ENCODE measurements around the gene KIR2DL3.
"Not testable (repeated sequence)": the region's sequence is repeated elsewhere in the genome, so short reads cannot be mapped to it uniquely, and the experiment has no call there.

The KIR2DL3 gene

DNA sequence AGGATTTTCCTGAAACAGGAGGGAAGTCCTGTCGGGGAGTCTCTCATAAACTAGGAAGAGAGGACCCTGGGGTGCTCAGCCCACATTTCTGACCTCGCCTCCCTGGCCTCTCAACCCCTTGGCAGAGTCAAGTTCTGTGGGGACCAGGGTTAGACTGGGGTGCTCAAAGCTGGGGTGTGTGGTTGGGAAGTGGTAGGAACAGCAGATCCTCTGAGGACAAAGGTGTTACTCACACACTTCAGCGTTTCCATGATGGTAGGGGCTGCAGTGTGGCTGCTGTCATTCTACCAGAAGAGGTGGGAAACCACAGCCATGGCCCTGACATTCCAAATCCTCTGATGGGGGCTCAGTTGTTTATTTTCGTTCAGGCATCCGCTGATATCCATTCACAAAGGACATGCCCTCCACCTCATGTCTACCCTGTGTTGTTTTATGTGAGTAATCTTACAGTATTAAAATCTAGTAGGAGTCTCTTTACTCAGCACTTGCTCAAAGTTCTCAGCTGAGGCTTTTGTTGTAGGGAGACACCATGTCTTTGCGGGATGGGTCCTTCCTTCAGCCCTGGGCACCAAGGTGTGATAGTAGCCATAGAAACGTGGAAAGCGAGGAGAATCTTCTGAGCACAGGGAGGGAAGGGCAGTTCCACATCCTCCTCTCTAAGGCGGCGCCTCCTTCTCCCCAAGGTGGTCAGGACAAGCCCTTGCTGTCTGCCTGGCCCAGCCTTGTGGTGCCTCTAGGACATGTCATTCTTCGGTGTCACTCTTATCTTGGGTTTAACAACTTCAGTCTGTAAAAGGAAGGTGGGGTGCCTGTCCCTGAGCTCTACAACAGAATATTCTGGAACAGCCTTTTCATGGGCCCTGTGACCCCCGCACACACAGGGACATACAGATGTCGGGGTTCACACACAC lies 1.5 kb downstream of the KIR2DL3 start:
- no peaks in the 10 kb centered on the region for H3K27me3 ChIP-seq
- H4K20me1 ChIP-seq, result no peaks in the 10 kb centered on the region
- H3K9ac ChIP-seq, result no peak overlapping the region
- no peak overlapping the region for H3K27ac ChIP-seq
- peaks cover 7% of the 10 kb centered on the region; the same call in 1 of the 2 replicates for H3K9me3 ChIP-seq
- TF ChIP-seq Cebpa-rat (IDR thresholded peaks at IDR 0.05), result no peak
- H3K4me3 ChIP-seq, result no peak overlapping the region
- H3K4me1 ChIP-seq, result no peaks in the 10 kb centered on the region
- H3K4me2 ChIP-seq, result no peak overlapping the region
- no peaks in the 10 kb centered on the region for H3K36me3 ChIP-seq

DNA sequence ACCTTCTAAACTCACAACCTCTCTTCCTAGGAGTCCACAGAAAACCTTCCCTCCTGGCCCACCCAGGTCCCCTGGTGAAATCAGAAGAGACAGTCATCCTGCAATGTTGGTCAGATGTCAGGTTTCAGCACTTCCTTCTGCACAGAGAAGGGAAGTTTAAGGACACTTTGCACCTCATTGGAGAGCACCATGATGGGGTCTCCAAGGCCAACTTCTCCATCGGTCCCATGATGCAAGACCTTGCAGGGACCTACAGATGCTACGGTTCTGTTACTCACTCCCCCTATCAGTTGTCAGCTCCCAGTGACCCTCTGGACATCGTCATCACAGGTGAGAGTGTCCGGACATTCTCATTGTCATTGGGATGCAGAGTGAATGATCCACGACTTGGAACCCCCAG lies 3.6 kb downstream of the KIR2DL3 start:
- H4K20me1 ChIP-seq, H3K36me3 ChIP-seq, H3K9ac ChIP-seq, H3K27ac ChIP-seq, H3K4me2 ChIP-seq, H3K4me3 ChIP-seq, H3K4me1 ChIP-seq, H3K27me3 ChIP-seq, H3K9me3 ChIP-seq: not testable (repeated sequence)

DNA sequence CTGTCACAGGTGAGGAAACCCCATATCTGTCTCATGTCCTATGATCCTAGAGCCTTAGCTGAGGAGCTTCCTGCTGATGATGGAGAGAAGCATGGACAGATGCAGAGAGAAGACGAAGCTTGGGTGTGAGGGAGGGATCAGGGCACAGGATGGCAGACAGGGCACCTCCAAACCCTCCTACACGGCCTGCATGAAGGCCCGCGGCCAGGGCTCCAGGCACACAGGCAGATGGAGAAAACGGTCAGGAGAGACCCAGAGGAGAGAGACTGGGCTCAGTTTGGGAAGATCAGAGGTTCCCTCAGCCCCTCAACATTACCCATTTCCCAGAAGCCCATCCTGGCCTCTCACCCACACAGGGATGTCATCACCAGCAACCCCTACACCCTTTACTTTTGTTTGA lies 5.8 kb downstream of the KIR2DL3 start:
- H4K20me1 ChIP-seq, H3K4me1 ChIP-seq, H3K4me2 ChIP-seq, H3K9me3 ChIP-seq, H3K27me3 ChIP-seq, H3K4me3 ChIP-seq, H3K36me3 ChIP-seq, H3K9ac ChIP-seq, H3K27ac ChIP-seq: not testable (repeated sequence)

DNA sequence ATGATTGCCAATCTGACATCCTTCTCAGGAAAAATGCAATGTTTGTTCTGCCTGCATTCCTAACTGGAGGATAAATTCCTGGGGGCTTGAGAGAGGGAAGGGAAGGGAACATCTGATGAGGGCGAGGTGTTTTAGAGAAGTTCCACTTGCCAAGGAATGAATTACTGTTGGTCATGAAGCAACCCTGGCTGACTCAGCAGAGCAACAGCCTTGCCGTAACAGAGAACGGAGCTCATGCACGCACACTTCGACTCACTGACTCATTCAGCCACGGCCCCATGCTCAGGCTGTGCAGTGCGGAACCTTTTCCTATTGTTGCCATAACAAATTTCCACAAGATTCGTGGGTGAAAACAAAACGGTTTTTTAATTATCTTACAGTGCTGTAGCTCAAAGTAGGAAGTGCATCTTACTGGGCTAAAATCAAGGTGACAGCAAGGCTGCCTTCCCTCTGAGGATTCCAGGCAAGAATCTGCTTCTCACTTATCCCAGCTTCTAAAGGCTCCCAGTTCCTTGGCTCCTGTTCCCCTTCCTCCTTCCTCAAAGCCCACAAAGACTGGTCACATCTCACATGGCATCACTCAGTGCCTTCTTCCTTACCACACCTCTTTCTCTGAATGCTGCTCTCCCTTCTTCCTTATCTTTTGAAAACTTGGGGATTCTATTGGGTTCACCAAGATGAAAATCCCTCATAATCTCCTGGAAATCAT lies 9.5 kb downstream of the KIR2DL3 start:
- not testable (repeated sequence) for H4K20me1 ChIP-seq, H3K27ac ChIP-seq

DNA sequence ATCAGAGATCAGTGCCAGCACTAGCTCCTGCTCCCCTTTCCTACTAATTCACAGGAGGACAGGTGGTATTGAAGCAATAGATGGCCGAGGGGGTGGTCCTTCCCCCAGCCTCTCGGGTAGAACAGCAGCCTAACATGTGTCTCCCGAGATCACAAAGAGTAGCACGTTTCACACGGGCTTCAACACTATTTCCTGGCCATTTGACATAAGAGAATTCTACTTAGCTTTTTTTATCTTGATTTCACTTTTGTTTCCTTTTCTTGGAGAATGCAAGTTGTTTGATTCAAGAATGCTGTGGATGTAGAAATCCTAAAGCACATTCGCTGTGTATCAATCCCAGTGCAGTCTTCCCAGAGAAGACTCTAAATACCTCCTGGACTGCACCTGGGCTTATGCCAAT lies 12.0 kb downstream of the KIR2DL3 start:
- H3K4me2 ChIP-seq, H3K4me1 ChIP-seq, H3K27ac ChIP-seq, H3K36me3 ChIP-seq, H4K20me1 ChIP-seq, H3K27me3 ChIP-seq, H3K9me3 ChIP-seq, H3K9ac ChIP-seq, H3K4me3 ChIP-seq: not testable (repeated sequence)

More for the DNA sequence above, 9.5 kb downstream of the KIR2DL3 start:
- H3K36me3 ChIP-seq, H3K9me3 ChIP-seq, H3K4me3 ChIP-seq, H3K4me2 ChIP-seq, H3K4me1 ChIP-seq, H3K27me3 ChIP-seq, H3K9ac ChIP-seq: not testable (repeated sequence)

DNA sequence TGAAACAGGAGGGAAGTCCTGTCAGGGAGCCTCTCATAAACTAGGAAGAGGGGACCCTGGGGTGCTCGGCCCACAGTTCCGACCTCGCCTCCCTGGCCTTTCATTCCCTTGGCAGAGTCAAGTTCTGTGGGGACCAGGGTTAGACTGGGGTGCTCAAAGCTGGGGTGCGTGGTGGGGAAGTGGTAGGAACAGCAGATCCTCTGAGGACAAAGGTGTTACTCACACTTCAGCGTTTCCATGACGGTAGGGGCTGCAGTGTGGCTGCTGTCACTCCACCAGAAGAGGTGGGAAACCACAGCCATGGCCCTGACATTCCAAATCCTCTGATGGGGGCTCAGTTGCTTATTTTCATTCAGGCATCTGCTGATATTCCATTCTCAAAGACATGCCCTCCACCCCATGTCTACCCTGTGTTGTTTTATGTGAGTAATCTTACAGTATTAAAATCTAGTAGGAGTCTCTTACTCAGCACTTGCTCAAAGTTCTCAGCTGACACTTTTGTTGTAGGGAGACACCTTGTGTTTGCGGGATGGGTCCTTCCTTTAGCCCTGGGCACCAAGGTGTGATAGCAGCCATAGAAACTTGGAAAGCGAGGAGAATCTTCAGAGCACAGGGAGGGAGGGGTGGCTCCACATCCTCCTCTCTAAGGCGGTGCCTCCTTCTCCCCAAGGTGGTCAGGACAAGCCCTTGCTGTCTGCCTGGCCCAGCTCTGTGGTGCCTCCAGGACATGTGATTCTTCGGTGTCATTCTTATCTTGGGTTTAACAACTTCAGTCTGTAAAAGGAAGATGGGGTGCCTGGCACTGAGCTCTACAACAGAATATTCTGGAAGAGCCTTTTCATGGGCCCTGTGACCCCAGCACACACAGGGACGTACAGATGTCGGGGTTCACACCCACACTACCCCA lies 18.1 kb downstream of the KIR2DL3 start:
- not testable (repeated sequence) for H3K36me3 ChIP-seq, H3K4me1 ChIP-seq, H3K9ac ChIP-seq, H3K4me2 ChIP-seq, H3K9me3 ChIP-seq, H4K20me1 ChIP-seq, H3K4me3 ChIP-seq, H3K27me3 ChIP-seq, H3K27ac ChIP-seq

DNA sequence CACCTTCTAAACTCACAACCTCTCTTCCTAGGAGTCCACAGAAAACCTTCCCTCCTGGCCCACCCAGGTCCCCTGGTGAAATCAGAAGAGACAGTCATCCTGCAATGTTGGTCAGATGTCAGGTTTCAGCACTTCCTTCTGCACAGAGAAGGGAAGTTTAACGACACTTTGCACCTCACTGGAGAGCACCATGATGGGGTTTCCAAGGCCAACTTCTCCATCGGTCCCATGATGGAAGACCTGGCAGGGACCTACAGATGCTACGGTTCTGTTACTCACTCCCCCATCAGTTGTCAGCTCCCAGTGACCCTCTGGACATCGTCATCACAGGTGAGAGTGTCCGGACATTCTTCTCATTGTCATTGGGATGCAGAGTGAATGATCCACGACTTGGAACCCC lies 20.3 kb downstream of the KIR2DL3 start:
- H3K36me3 ChIP-seq, result not testable (repeated sequence)

DNA sequence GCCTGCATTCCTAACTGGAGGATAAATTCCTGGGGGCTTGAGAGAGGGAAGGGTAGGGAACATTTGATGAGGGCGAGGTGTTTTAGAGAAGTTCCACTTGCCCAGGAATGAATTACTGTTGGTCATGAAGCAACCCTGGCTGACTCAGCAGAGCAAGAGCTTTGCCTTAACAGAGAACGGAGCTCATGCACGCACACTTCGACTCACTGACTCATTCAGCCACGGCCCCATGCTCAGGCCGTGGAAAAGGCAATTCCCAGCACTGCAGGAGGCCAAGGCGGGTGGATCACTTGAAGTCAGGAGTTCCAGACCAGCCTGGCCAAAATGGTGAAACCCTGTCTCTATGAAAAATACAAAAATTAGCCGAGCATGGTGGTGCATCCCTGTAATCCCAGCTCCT lies 25.9 kb downstream of the KIR2DL3 start:
- not testable (repeated sequence) for H3K4me3 ChIP-seq, H3K4me1 ChIP-seq, H3K4me2 ChIP-seq, H3K36me3 ChIP-seq, H3K27me3 ChIP-seq, H3K9ac ChIP-seq, H4K20me1 ChIP-seq, H3K27ac ChIP-seq
- peaks cover 14% of the 10 kb centered on the region for H3K9me3 ChIP-seq

More for the DNA sequence above, 20.3 kb downstream of the KIR2DL3 start:
- not testable (repeated sequence) for H3K9ac ChIP-seq, H4K20me1 ChIP-seq, H3K4me2 ChIP-seq, H3K27ac ChIP-seq, H3K9me3 ChIP-seq, H3K27me3 ChIP-seq, H3K4me3 ChIP-seq, H3K4me1 ChIP-seq

DNA sequence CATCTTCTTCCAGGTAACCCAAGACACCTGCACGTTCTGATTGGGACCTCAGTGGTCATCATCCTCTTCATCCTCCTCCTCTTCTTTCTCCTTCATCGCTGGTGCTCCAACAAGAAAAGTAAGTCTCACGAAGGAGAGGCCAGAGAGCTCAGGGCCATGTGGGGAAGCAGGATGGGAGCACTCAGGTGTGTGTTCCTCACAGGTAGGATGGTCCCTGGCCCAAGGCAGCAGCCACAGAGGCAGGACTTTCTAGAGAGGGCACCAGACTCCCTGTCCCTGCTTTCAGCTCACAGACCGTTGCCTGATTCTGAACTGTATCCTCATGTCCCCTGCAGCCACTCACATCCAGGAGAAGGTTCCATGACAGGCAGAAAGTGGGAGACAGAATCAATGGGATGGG lies 28.2 kb downstream of the KIR2DL3 start:
- H3K9me3 ChIP-seq, result peaks cover 14% of the 10 kb centered on the region
- not testable (repeated sequence) for H3K36me3 ChIP-seq, H3K27me3 ChIP-seq, H3K27ac ChIP-seq, H3K9ac ChIP-seq, H3K4me1 ChIP-seq, H3K4me2 ChIP-seq, H4K20me1 ChIP-seq, H3K4me3 ChIP-seq

DNA sequence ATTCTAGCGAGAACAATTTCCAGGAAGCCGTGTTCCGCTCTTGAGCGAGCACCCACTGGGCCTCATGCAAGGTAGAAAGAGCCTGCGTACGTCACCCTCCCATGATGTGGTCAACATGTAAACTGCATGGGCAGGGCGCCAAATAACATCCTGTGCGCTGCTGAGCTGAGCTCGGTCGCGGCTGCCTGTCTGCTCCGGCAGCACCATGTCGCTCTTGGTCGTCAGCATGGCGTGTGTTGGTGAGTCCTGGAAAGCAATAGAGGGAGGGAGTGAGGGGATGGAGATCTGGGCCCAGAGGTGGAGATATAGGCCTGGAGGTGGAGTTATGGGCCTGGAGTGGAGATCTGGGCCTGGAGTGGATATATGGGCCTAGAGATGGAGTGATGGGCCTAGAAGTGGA lies 31.3 kb downstream of the KIR2DL3 start, which contains the start of gene KIR2DL1:
TSS of gene KIR2DL1 (plus strand) at position 148 of the 400 bp plus-strand sequence. CDS start at position 206, 58 bp downstream.
- not testable (repeated sequence) for H3K27me3 ChIP-seq, H3K9ac ChIP-seq, H3K4me1 ChIP-seq, H4K20me1 ChIP-seq, H3K4me3 ChIP-seq, H3K27ac ChIP-seq, H3K4me2 ChIP-seq, H3K36me3 ChIP-seq
- H3K9me3 ChIP-seq, result peaks cover 13% of the 10 kb centered on the region

DNA sequence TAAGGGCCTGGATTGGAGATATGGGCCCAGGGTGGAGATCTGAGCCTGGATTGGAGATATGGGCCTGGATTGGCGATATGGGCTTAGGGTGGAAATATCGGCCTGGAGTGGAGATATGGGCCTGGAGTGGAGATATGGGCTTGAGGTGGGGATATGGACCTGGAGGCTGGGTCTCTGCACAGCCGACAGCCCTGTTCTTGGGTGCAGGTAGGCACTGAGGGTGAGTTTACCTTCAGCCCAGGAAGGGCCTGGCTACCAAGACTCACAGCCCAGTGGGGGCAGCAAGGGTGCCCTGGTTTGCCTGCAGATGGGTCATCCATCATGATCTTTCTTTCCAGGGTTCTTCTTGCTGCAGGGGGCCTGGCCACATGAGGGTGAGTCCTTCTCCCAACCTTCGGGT lies 32.2 kb downstream of the KIR2DL3 start:
- not testable (repeated sequence) for H3K4me1 ChIP-seq, H4K20me1 ChIP-seq, H3K9ac ChIP-seq, H3K27me3 ChIP-seq, H3K4me2 ChIP-seq, H3K4me3 ChIP-seq, H3K36me3 ChIP-seq, H3K27ac ChIP-seq, H3K9me3 ChIP-seq

DNA sequence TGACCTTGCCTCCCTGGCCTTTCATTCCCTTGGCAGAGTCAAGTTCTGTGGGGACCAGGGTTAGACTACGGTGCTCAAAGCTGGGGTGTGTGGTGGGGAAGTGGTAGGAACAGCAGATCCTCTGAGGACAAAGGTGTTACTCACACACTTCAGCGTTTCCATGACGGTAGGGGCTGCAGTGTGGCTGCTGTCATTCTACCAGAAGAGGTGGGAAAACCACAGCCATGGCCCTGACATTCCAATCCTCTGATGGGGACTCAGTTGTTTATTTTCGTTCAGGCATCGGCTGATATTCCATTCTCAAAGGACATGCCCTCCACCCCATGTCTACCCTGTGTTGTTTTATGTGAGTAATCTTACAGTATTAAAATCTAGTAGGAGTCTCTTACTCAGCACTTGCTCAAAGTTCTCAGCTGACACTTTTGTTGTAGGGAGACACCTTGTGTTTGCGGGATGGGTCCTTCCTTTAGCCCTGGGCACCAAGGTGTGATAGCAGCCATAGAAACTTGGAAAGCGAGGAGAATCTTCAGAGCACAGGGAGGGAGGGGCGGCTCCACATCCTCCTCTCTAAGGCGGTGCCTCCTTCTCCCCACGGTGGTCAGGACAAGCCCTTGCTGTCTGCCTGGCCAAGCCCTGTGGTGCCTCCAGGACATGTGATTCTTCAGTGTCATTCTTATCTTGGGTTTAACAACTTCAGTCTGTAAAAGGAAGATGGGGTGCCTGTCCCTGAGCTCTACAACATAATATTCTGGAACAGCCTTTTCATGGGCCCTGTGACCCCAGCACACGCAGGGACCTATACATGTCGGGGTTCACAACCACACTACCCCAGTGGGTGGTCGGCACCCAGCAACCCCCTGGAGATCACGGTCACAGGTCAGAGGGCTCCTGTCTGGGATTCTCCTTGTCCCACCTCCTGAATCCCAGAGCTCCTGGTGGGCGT lies 33.0 kb downstream of the KIR2DL3 start:
- not testable (repeated sequence) for H3K27me3 ChIP-seq, H3K36me3 ChIP-seq, H3K9me3 ChIP-seq, H4K20me1 ChIP-seq, H3K4me2 ChIP-seq, H3K4me1 ChIP-seq, H3K9ac ChIP-seq, H3K4me3 ChIP-seq, H3K27ac ChIP-seq

DNA sequence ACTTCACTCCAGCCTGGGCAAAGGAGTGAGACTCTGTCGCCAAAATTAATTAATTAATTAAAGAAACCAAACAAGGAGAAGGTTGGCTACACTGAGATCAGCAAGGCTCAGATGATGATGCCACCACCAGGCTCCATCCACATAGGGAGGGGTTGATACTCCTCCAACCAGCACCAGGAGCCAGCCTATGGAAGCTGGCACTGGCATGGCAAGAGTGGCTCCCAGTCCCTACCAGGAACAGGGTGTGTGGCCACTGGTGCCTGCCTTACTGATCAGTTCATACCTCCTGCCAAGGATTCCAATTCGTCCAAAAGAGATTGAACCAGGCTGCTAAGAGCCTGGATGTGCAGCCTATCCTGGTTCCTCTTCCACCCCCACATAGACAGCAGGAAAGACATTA lies 34.4 kb downstream of the KIR2DL3 start:
- not testable (repeated sequence) for H3K27me3 ChIP-seq, H3K27ac ChIP-seq, H3K4me1 ChIP-seq, H3K36me3 ChIP-seq, H3K4me3 ChIP-seq, H3K9ac ChIP-seq, H3K4me2 ChIP-seq, H3K9me3 ChIP-seq, H4K20me1 ChIP-seq
